CD14-positive monocyte (primary cell): Measurements from ENCODE around the gene C2CD5. TPM values are rescaled to one million over a fixed set of nuclear protein-coding genes. Genes with fewer than 3 reads are reported as not detected.

Source experiments
- DNase-seq, 3 donors: peaks; one replicate each; pipeline ENCODE4 v3.0.0-alpha.2; 2011 to 2022
- H2AFZ ChIP-seq: 2 replicates; pipeline ENCODE4 v1.6.0; 2012; ENCODE audit warnings: mild to moderate bottlenecking, low read depth, low read length, inconsistent platforms; ENCODE audit not compliant: insufficient read depth, poor library complexity, severe bottlenecking
- H3K27ac ChIP-seq, 2 donors: 1 replicate in 1 of 2; 2 replicates in 1 of 2; pipeline ENCODE4 v1.5.1; 2012 to 2013; ENCODE audit warnings: low read length in 2 of 2, control low read depth in 1 of 2, inconsistent platforms in 1 of 2, low read depth in 1 of 2, mild to moderate bottlenecking in 1 of 2
- H3K27me3 ChIP-seq, 2 donors: one replicate each; pipeline versions ENCODE4 v1.6.0 to v1.6.1; 2011 to 2013; ENCODE audit warnings: low read length in 2 of 2; ENCODE audit not compliant: control insufficient read depth in 2 of 2, insufficient read depth in 2 of 2
- H3K36me3 ChIP-seq, 2 donors: replicated peaks in 1 of 2; 1 replicate in 1 of 2; 2 replicates in 1 of 2; pipeline versions ENCODE4 v1.5.1 to v1.6.1; 2012 to 2013; ENCODE audit warnings: low read length in 2 of 2, control low read depth in 1 of 2, inconsistent platforms in 1 of 2, mild to moderate bottlenecking in 1 of 2; ENCODE audit not compliant: insufficient read depth in 2 of 2, control insufficient read depth in 1 of 2
- H3K4me1 ChIP-seq, 2 donors: 1 replicate in 1 of 2; 2 replicates in 1 of 2; pipeline versions ENCODE4 v1.5.1 to v1.6.1; 2012 to 2013; ENCODE audit warnings: low read length in 2 of 2, control low read depth in 1 of 2, inconsistent platforms in 1 of 2, mild to moderate bottlenecking in 1 of 2, moderate library complexity in 1 of 2; ENCODE audit not compliant: insufficient read depth in 2 of 2, control insufficient read depth in 1 of 2
- H3K4me2 ChIP-seq: replicated peaks from 2 replicates; pipeline ENCODE3; 2012; ENCODE audit warnings: low read length, moderate library complexity, mild to moderate bottlenecking; ENCODE audit not compliant: poor library complexity, severe bottlenecking; ENCODE audit errors: extremely low read depth
- H3K4me3 ChIP-seq, 3 experiments: fragments of 200-600 bp in 1 of 3; sonication (generic) in 1 of 3; replicated peaks in 1 of 3; 1 replicate in 2 of 3; 2 replicates in 1 of 3; pipeline ENCODE4 v1.5.1; 2011 to 2013; ENCODE audit warnings: low read length in 3 of 3, mild to moderate bottlenecking in 3 of 3, control low read depth in 2 of 3, low read depth in 2 of 3, inconsistent platforms in 1 of 3, moderate library complexity in 1 of 3
- H3K79me2 ChIP-seq: 2 replicates; pipeline ENCODE4 v1.6.0; 2012; ENCODE audit warnings: mild to moderate bottlenecking, control low read depth, inconsistent platforms, low read length, moderate library complexity; ENCODE audit not compliant: insufficient read depth
- H3K9ac ChIP-seq: 2 replicates; pipeline ENCODE4 v1.6.0; 2017; ENCODE audit warnings: low read length, mild to moderate bottlenecking; ENCODE audit not compliant: insufficient read depth, poor library complexity, severe bottlenecking
- H3K9me3 ChIP-seq, 2 donors: replicated peaks in 1 of 2; 1 replicate in 1 of 2; 2 replicates in 1 of 2; pipeline versions ENCODE4 v1.5.1 to v1.6.1; 2012 to 2013; ENCODE audit warnings: low read length in 2 of 2, control low read depth in 1 of 2; ENCODE audit not compliant: control insufficient read depth in 1 of 2, insufficient read depth in 1 of 2
- H4K20me1 ChIP-seq: 2 replicates; pipeline ENCODE4 v1.6.0; 2012; ENCODE audit warnings: mild to moderate bottlenecking, low read length, control low read depth, moderate library complexity; ENCODE audit not compliant: insufficient read depth
- H3K27ac Mint-ChIP-seq, 7 donors: one replicate each; pipeline ENCODE4 v1.8.0; 2020; ENCODE audit warnings: mild to moderate bottlenecking in 7 of 7, mixed read lengths in 7 of 7, moderate library complexity in 6 of 7, inconsistent platforms in 2 of 7
- H3K27me3 Mint-ChIP-seq, 3 donors: one replicate each; pipeline ENCODE4 v1.8.0; 2021 to 2022; ENCODE audit warnings: low read depth in 3 of 3, mild to moderate bottlenecking in 3 of 3, mixed read lengths in 3 of 3, moderate library complexity in 3 of 3, inconsistent platforms in 1 of 3
- H3K36me3 Mint-ChIP-seq, 2 donors: one replicate each; pipeline ENCODE4 v1.8.0; 2020; ENCODE audit warnings: mixed read lengths in 2 of 2, inconsistent platforms in 1 of 2, mild to moderate bottlenecking in 1 of 2
- H3K4me1 Mint-ChIP-seq: one replicate; pipeline ENCODE4 v1.8.0; 2020; ENCODE audit warnings: mild to moderate bottlenecking, mixed read lengths
- H3K4me3 Mint-ChIP-seq, 2 donors: one replicate each; pipeline ENCODE4 v1.8.0; 2020; ENCODE audit warnings: mild to moderate bottlenecking in 2 of 2, mixed read lengths in 2 of 2, moderate library complexity in 1 of 2
- H3K9me3 Mint-ChIP-seq, 7 donors: one replicate each; pipeline ENCODE4 v1.8.0; 2020 to 2022; ENCODE audit warnings: mixed read lengths in 7 of 7, mild to moderate bottlenecking in 6 of 7, moderate library complexity in 6 of 7, inconsistent platforms in 2 of 7
- CTCF ChIP-seq: fragments of 200-600 bp; IDR thresholded peaks from one replicate; pipeline ENCODE4 v1.8.0; 2022; ENCODE audit warnings: antibody characterized with exemption, mild to moderate bottlenecking
- WGBS: methylation state at CpG from one replicate; pipeline ENCODE4 v1.1.5; 2013; ENCODE audit warnings: missing lambda C conversion rate; ENCODE audit not compliant: insufficient coverage; 5-methylcytosine and 5-hydroxymethylcytosine counted together
- intact Hi-C, 2 donors: fragments of 100-400 bp; cut with micrococcal nuclease; formaldehyde crosslinking; loops; one replicate each; pipeline versions ENCODE4 v1.15.0 to v1.15.1; 2023
- polyA plus RNA-seq, 3 donors: library from polyadenylated mRNA; depleted of rRNA in 1 of 3; unstranded in 2 of 3; stranded (reverse) in 1 of 3; fragments of 300-500 nt in 2 of 3; fragments of >200 nt in 1 of 3; fragmentation: Illumina TruSeq in 2 of 3; gene quantifications; 1 replicate in 2 of 3; 2 replicates in 1 of 3; pipeline ENCODE4 v1.2.3, GENCODE V29; 2012 to 2021

The C2CD5 gene
- polyA plus RNA-seq, 3 donors, result 13.0 to 22.8 (median 13.6) TPM

GRCh38 chr12:22588817-22589216, 44.5 kb upstream of the C2CD5 start:
- no peaks in the 10 kb centered on the region for H3K4me1 ChIP-seq
- WGBS, result 94% methylated on average over 3 of the region's 4 CpGs
- no peak overlapping the region for H2AFZ ChIP-seq
- Mint-ChIP-seq H3K36me3 (no peaks in the 10 kb centered on the region), H3K9me3 (peaks cover 0 to 3% (median 2%) of the 10 kb centered on the region in 7 donors), H3K27ac (no peak overlapping the region), H3K27me3 (peaks cover 0 to 4% (median 2%) of the 10 kb centered on the region in 3 donors), H3K4me3 (no peak overlapping the region), H3K4me1 (no peaks in the 10 kb centered on the region)
- H3K27ac ChIP-seq, result no peak overlapping the region
- H3K9ac ChIP-seq, result no peak overlapping the region
- no peaks in the 10 kb centered on the region for H3K9me3 ChIP-seq
- H3K79me2 ChIP-seq, result no peaks in the 10 kb centered on the region
- no peaks in the 10 kb centered on the region for H3K36me3 ChIP-seq
- TF ChIP-seq CTCF, result no peak
- no peak for DNase-seq
- no peaks in the 10 kb centered on the region for H3K27me3 ChIP-seq
- no peaks in the 10 kb centered on the region for H4K20me1 ChIP-seq
- H3K4me2 ChIP-seq, result no peak overlapping the region
- no peak overlapping the region for H3K4me3 ChIP-seq
- intact Hi-C loops, result no loop called here

- no CpG with 5 or more reads among the region's 3 CpGs for WGBS
- H3K36me3 Mint-ChIP-seq, result no peaks in the 10 kb centered on the region
- peaks cover 0 to 9% (median 2%) of the 10 kb centered on the region in 7 donors for H3K9me3 Mint-ChIP-seq
- no peak overlapping the region for H3K27ac Mint-ChIP-seq
- H3K4me3 Mint-ChIP-seq, result no peak overlapping the region
- TF ChIP-seq CTCF, result no peak
- H3K4me1 Mint-ChIP-seq, result no peaks in the 10 kb centered on the region
- Histone ChIP-seq H3K4me2 (no peak overlapping the region), H3K4me3 (no peak overlapping the region), H4K20me1 (no peaks in the 10 kb centered on the region), H3K79me2 (no peaks in the 10 kb centered on the region), H3K9me3 (no peaks in the 10 kb centered on the region), H3K9ac (no peak overlapping the region), H3K27ac (no peak overlapping the region), H2AFZ (no peak overlapping the region), H3K36me3 (no peaks in the 10 kb centered on the region), H3K4me1 (no peaks in the 10 kb centered on the region), H3K27me3 (no peaks in the 10 kb centered on the region)
- intact Hi-C loops, result no loop called here
- peaks cover 0 to 1% (median 0%) of the 10 kb centered on the region in 3 donors for H3K27me3 Mint-ChIP-seq
- DNase-seq, result no peak
These were observed 34.0 kb upstream of the C2CD5 start for GRCh38 chr12:22578328-22578727.
